B cell (primary cell): Measurements from ENCODE around the gene CRB3. TPM values are rescaled to one million over a fixed set of nuclear protein-coding genes. Genes with fewer than 3 reads are reported as not detected.

Source experiments
- ATAC-seq: fragments of 200-7000 bp; cut with Tn5 transposase; one replicate; pipeline ENCODE4 v1.10.0; 2021; ENCODE audit warnings: low read depth, mild to moderate bottlenecking, moderate number of reproducible peaks, moderate library complexity
- CTCF ChIA-PET: fragments of 350-600 bp; sonication (Branson Sonifier 250); formaldehyde crosslinking; loops from one replicate; lab custom pipeline; 2021; ENCODE audit warnings: antibody characterized with exemption, inconsistent platforms; lab: Charles Lee
- POLR2A ChIA-PET: fragments of 350-600 bp; sonication (Branson Sonifier 250); formaldehyde crosslinking; loops from one replicate; lab custom pipeline; 2021; ENCODE audit warnings: antibody characterized with exemption; lab: Charles Lee
- DNase-seq: peaks from one replicate; pipeline ENCODE4 v3.0.0; 2013
- H2AFZ ChIP-seq: 2 replicates; pipeline ENCODE4 v1.6.1; 2012; ENCODE audit warnings: mild to moderate bottlenecking, low read depth, low read length; ENCODE audit not compliant: insufficient read depth, poor library complexity, severe bottlenecking
- H3K27ac ChIP-seq, 2 donors: 1 replicate in 1 of 2; 2 replicates in 1 of 2; pipeline ENCODE4 v1.5.1; 2012 to 2013; ENCODE audit warnings: low read length in 2 of 2, mild to moderate bottlenecking in 2 of 2, moderate library complexity in 1 of 2
- H3K27me3 ChIP-seq, 4 experiments: fragments of 200-600 bp in 1 of 4; sonication (generic) in 1 of 4; replicated peaks in 1 of 4; 1 replicate in 2 of 4; 2 replicates in 2 of 4; pipeline versions ENCODE4 v1.6.1 to v1.7.0; 2013 to 2016; ENCODE audit warnings: low read length in 3 of 4, mild to moderate bottlenecking in 2 of 4, mixed read lengths in 1 of 4, moderate library complexity in 1 of 4; ENCODE audit not compliant: insufficient read depth in 4 of 4, control insufficient read depth in 3 of 4; ENCODE audit errors: control extremely low read depth in 1 of 4
- H3K36me3 ChIP-seq, 2 experiments: replicated peaks in 1 of 2; 1 replicate in 1 of 2; 2 replicates in 1 of 2; pipeline versions ENCODE4 v1.6.1 to v1.7.1; 2013; ENCODE audit warnings: low read length in 1 of 2; ENCODE audit not compliant: insufficient read depth in 2 of 2, control insufficient read depth in 1 of 2; ENCODE audit errors: control extremely low read depth in 1 of 2, extremely low read depth in 1 of 2
- H3K4me1 ChIP-seq, 2 donors: fragments of 200-600 bp in 1 of 2; sonication (generic) in 1 of 2; 1 replicate in 1 of 2; 2 replicates in 1 of 2; pipeline versions ENCODE4 v1.5.1 to v1.6.1; 2013 to 2017; ENCODE audit warnings: low read length in 2 of 2; ENCODE audit not compliant: control insufficient read depth in 2 of 2, insufficient read depth in 2 of 2
- H3K4me2 ChIP-seq: replicated peaks from 2 replicates; pipeline ENCODE3; 2012; ENCODE audit warnings: mild to moderate bottlenecking, low read depth, low read length; ENCODE audit not compliant: poor library complexity, severe bottlenecking
- H3K4me3 ChIP-seq, 5 experiments: fragments of 200-600 bp in 1 of 5; sonication (generic) in 1 of 5; 1 replicate in 3 of 5; 2 replicates in 2 of 5; pipeline versions ENCODE4 v1.5.1 to v1.7.0; 2011 to 2016; ENCODE audit warnings: low read length in 4 of 5, mild to moderate bottlenecking in 4 of 5, low read depth in 2 of 5, control low read depth in 1 of 5, moderate library complexity in 1 of 5; ENCODE audit not compliant: insufficient read depth in 1 of 5; ENCODE audit errors: control extremely low read depth in 1 of 5, extremely low read depth in 1 of 5
- H3K79me2 ChIP-seq: fragments of 200-600 bp; sonication (generic); one replicate; pipeline ENCODE4 v1.6.0; 2016; ENCODE audit warnings: low read length; ENCODE audit not compliant: control insufficient read depth, insufficient read depth
- H3K9ac ChIP-seq: fragments of 200-600 bp; sonication (generic); 2 replicates; pipeline ENCODE4 v1.6.1; 2017; ENCODE audit warnings: mild to moderate bottlenecking, low read length, moderate library complexity
- H3K9me3 ChIP-seq, 3 donors: one replicate each; pipeline versions ENCODE4 v1.6.1 to v1.7.1; 2013; ENCODE audit warnings: low read length in 2 of 3; ENCODE audit not compliant: control insufficient read depth in 2 of 3, insufficient read depth in 1 of 3; ENCODE audit errors: control extremely low read depth in 1 of 3
- H4K20me1 ChIP-seq: 2 replicates; pipeline ENCODE4 v1.6.0; 2012; ENCODE audit warnings: mild to moderate bottlenecking, low read length; ENCODE audit not compliant: insufficient read depth, control insufficient read depth, poor library complexity, severe bottlenecking
- H3K27ac Mint-ChIP-seq: one replicate; pipeline ENCODE4 v1.8.0; 2021; ENCODE audit warnings: mixed read lengths
- H3K27me3 Mint-ChIP-seq: one replicate; pipeline ENCODE4 v1.8.0; 2021; ENCODE audit warnings: mixed read lengths
- H3K4me1 Mint-ChIP-seq: one replicate; pipeline ENCODE4 v1.8.0; 2021; ENCODE audit warnings: mixed read lengths
- H3K4me3 Mint-ChIP-seq: one replicate; pipeline ENCODE4 v1.8.0; 2021; ENCODE audit warnings: mixed read lengths
- H3K9me3 Mint-ChIP-seq: one replicate; pipeline ENCODE4 v1.8.0; 2022; ENCODE audit warnings: mixed read lengths; ENCODE audit not compliant: insufficient read depth
- CTCF ChIP-seq: fragments of 200-600 bp; IDR thresholded peaks from one replicate; pipeline ENCODE4 v1.8.0; 2022; ENCODE audit warnings: antibody characterized with exemption, mild to moderate bottlenecking
- EZH2 ChIP-seq: IDR thresholded peaks from 2 replicates; pipeline ENCODE4 v1.6.1; 2012; ENCODE audit warnings: borderline replicate concordance, low read depth, mild to moderate bottlenecking, moderate library complexity, low read length; ENCODE audit not compliant: insufficient read depth, poor library complexity, severe bottlenecking
- WGBS: methylation state at CpG from one replicate; pipeline ENCODE4 v1.1.5; 2013; ENCODE audit warnings: missing lambda C conversion rate; ENCODE audit not compliant: insufficient coverage; 5-methylcytosine and 5-hydroxymethylcytosine counted together
- intact Hi-C: fragments of 100-400 bp; cut with micrococcal nuclease; formaldehyde crosslinking; loops from one replicate; pipeline ENCODE4 v1.10.0; 2022
- polyA plus RNA-seq: library from polyadenylated mRNA; depleted of rRNA; stranded (reverse); fragments of >200 nt; gene quantifications from 2 replicates; pipeline ENCODE4 v1.2.3, GENCODE V29; 2012
- total RNA-seq, 2 donors: library from RNA; stranded (reverse); fragments of 120-200 nt in 1 of 2; gene quantifications; 1 replicate in 1 of 2; 2 replicates in 1 of 2; pipeline versions ENCODE4 v1.2.3 to v1.2.4, GENCODE V29; 2013 to 2022

The CRB3 gene
- total and polyA plus RNA-seq, 2 donors (not counting 1 experiment from before 2014, with no cell fraction given): 2.1 to 3.6 TPM

GRCh38 chr19:6509118-6509971, 45.3 kb downstream of the CRB3 start:
- H3K4me3 ChIP-seq: no peak overlapping the region
- ChIA-PET CTCF (interaction anchor here (0.7 kb wide), 2 partner anchors 27 to 1126 kb away, joined by 3 to 6 read pairs; no protein-coding TSS in a partner anchor), POLR2A (no interaction called here)
- ATAC-seq (no peak), DNase-seq (no peak)
- no peak overlapping the region for H2AFZ ChIP-seq
- H4K20me1 ChIP-seq: no peaks in the 10 kb centered on the region
- H3K27me3 ChIP-seq: no peaks in the 10 kb centered on the region
- no peak overlapping the region for H3K9ac ChIP-seq
- no peak overlapping the region for H3K4me2 ChIP-seq
- no peaks in the 10 kb centered on the region for H3K36me3 ChIP-seq
- peaks cover 4% of the 10 kb centered on the region in 2 donors for H3K4me1 ChIP-seq
- intact Hi-C loops: no loop called here
- 90% methylated on average over 17 of the region's 20 CpGs for WGBS
- no peak overlapping the region for H3K27ac ChIP-seq
- no peaks in the 10 kb centered on the region for H3K9me3 Mint-ChIP-seq
- TF ChIP-seq EZH2 (no peak), CTCF (no peak)
- no peaks in the 10 kb centered on the region for H3K9me3 ChIP-seq
- H3K4me3 Mint-ChIP-seq: no peak overlapping the region
- H3K79me2 ChIP-seq: no peaks in the 10 kb centered on the region
- H3K4me1 Mint-ChIP-seq: peaks cover 6% of the 10 kb centered on the region
- no peaks in the 10 kb centered on the region for H3K27me3 Mint-ChIP-seq
- H3K27ac Mint-ChIP-seq: no peak overlapping the region

- Histone ChIP-seq H4K20me1 (no peaks in the 10 kb centered on the region), H3K4me2 (no peak overlapping the region), H3K4me3 (no peak overlapping the region), H3K79me2 (no peaks in the 10 kb centered on the region), H3K27me3 (no peaks in the 10 kb centered on the region), H3K9ac (no peak overlapping the region), H3K9me3 (no peaks in the 10 kb centered on the region), H2AFZ (no peak overlapping the region), H3K4me1 (no peaks in the 10 kb centered on the region), H3K27ac (no peak overlapping the region), H3K36me3 (no peaks in the 10 kb centered on the region)
- ATAC-seq (no peak), DNase-seq (no peak)
- Mint-ChIP-seq H3K4me1 (no peaks in the 10 kb centered on the region), H3K27me3 (no peaks in the 10 kb centered on the region), H3K4me3 (no peak overlapping the region), H3K9me3 (no peaks in the 10 kb centered on the region), H3K27ac (no peak overlapping the region)
- TF ChIP-seq CTCF (no peak), EZH2 (no peak)
- 100% methylated on average over 3 of the region's 7 CpGs for WGBS
- intact Hi-C loops: no loop called here
- ChIA-PET POLR2A (no interaction called here), CTCF (interaction anchor here (2.7 kb wide), 1 partner anchor 353 kb away, joined by 8 read pairs; no protein-coding TSS in a partner anchor)
Observed at GRCh38 chr19:6510618-6511017, 46.5 kb downstream of the CRB3 start.
